PC-9 (cell line): ENCODE results near the gene LPCAT2.

Source experiments
- EZH2 ChIP-seq: fragments of 200-600 bp; sonication (generic); IDR thresholded peaks from 2 replicates; pipeline ENCODE4 v1.8.0; 2017; ENCODE audit warnings: antibody characterized with exemption, low read depth
- TF ChIP-seq, protein P1 (sequence below): fragments of 200-600 bp; sonication (generic); conservative IDR thresholded peaks from 2 replicates; pipeline ENCODE4 v1.6.1; 2017; ENCODE audit warnings: mixed run types, antibody characterized with exemption, mild to moderate bottlenecking, moderate library complexity

- TF ChIP-seq, protein P1, sequence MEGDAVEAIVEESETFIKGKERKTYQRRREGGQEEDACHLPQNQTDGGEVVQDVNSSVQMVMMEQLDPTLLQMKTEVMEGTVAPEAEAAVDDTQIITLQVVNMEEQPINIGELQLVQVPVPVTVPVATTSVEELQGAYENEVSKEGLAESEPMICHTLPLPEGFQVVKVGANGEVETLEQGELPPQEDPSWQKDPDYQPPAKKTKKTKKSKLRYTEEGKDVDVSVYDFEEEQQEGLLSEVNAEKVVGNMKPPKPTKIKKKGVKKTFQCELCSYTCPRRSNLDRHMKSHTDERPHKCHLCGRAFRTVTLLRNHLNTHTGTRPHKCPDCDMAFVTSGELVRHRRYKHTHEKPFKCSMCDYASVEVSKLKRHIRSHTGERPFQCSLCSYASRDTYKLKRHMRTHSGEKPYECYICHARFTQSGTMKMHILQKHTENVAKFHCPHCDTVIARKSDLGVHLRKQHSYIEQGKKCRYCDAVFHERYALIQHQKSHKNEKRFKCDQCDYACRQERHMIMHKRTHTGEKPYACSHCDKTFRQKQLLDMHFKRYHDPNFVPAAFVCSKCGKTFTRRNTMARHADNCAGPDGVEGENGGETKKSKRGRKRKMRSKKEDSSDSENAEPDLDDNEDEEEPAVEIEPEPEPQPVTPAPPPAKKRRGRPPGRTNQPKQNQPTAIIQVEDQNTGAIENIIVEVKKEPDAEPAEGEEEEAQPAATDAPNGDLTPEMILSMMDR = no peak
- no peak for TF ChIP-seq EZH2
These were observed 6.0 kb upstream of the LPCAT2 start for GRCh38 chr16:55502801-55503366.
